ENCODE data around the gene KLHL9.

GRCh38 chr9:21381448-21382339 lies 46.5 kb upstream of the KLHL9 start:
- TF ChIP-seq EZH2 (IDR thresholded peaks at IDR 0.05; ENCODE audit: insufficient read depth, poor library complexity, severe bottlenecking) = no peak
- no peak for TF ChIP-seq EZH2phosphoT487 (IDR thresholded peaks at IDR 0.05; ENCODE audit: insufficient read depth, low read depth)
